GM19468 (cell line): Measurements from ENCODE around the gene ZG16.
"Not testable (repeated sequence)": the region's sequence is repeated elsewhere in the genome, so short reads cannot be mapped to it uniquely, and the experiment has no call there.

Experiments used
- ATAC-seq: cut with Tn5 transposase; IDR thresholded peaks from one replicate; pipeline ENCODE4 v1.9.1; 2021; ENCODE audit warnings: mild to moderate bottlenecking, moderate library complexity, moderate number of reproducible peaks; ENCODE audit not compliant: unreplicated experiment; ENCODE audit errors: extremely low read depth

Gene ZG16

DNA sequence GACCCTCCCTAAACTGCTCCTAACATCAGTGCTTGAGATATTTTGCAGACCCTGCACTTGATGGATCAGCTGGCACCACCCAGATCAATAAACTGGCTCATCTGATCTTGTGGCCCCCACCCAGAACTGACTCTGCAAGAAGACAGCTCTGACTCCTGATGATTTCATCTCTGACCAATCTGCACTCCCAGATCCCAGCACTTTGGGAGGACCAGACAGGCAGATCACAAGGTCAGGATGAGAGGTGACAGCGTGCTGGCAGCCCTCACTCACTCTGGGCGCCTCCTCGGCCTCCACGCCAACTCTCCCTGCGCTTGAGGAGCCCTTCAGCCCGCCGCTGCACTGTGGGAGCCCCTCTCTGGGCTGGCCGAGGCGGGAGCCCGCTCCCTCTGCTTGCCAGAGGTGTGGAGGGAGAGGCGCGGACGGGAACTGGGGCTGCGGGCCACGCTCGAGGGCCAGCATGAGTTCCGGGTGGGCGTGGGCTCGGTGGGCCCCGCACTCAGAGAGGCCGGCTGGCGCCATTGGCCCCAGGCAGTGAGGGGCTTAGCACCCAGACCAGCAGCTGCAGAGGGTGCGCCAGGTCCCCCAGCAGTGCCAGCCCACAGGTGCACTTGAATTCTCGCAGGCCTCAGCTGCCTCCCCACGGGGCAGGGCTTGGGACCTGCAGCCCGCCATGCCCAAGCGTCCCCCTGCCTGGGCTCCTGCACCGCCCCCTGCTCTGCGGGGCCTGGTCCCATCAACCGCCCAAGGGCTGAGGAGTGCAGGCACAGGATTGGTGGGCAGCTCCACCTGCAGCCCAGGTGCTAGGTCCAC lies 29.9 kb upstream of the ZG16 start:
- ATAC-seq = no peak

DNA sequence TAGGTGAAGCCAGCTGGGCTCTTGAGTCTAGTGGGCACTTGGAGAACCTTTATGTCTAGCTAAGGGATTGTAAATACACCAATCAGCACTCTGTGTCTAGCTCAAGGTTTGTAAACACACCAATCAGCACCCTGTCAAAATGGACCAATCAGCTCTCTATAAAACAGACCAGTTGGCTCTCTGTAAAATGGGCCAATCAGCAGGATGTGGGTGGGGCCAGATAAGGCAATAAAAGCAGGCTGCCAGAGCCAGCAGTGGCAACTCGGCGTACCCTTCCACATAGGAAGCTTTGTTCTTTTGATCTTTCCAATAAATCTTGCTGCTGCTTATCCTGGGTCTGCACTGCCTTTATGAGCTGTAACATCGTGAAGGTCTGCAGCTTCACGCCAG lies 29.3 kb upstream of the ZG16 start:
- not testable (repeated sequence) for ATAC-seq

DNA sequence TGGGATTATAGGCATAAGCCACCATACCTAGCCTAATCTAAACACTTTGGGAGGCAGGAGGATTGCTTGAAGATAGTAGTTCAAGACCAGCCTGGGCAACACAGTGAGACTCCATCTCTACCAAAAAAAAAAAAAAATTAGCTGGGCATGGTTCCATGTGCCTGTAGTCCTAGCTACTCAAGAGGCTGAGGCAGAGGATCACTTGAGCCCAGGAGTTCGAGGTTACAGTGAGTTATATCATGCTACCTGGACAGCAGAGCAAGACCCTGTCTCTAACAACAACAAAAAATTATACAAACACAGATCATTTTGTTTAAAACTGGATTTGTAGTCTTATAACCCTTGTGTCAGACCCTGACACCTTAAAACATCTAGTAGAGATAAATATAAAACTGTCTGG lies 24.5 kb upstream of the ZG16 start:
- ATAC-seq = no peak

DNA sequence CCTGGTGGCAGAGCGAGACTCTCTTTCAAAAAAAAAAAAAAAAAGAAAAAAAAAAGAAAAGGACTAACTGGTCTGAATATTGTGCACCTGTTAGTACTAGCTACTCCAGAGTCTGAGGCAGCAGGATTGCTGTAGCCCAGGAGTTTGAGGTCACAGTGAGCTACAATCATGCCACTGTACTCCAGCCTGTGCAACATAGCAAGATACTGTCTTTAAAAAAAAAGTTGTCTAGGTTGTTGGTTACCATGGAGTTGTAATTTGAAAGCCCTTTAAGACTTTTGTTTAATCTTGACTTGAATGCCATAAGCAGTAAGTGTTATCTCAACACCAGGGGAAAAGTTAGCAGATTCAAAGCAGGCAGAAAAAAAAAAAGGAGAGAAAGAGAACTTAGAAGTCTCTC lies 21.4 kb upstream of the ZG16 start:
- ATAC-seq = no peak

DNA sequence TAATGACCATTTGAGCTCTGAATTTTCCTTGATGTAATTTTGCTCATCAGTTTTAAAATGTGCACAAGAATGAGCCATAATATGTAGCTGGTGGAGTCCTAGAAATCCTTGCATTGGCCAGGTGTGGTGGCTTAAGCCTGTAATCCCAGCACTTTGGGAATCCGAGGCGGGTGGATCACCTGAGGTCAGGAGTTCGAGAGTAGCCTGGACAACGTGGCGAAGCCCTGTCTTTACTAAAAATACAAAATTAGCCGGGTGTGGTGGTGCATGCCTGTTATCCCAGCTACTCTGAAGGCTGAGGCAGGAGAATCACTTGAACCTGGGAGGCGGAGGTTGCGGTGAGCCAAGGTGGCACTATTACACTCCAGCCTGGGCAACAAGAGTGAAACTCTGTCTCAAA lies 21.0 kb upstream of the ZG16 start:
- ATAC-seq = not testable (repeated sequence)

DNA sequence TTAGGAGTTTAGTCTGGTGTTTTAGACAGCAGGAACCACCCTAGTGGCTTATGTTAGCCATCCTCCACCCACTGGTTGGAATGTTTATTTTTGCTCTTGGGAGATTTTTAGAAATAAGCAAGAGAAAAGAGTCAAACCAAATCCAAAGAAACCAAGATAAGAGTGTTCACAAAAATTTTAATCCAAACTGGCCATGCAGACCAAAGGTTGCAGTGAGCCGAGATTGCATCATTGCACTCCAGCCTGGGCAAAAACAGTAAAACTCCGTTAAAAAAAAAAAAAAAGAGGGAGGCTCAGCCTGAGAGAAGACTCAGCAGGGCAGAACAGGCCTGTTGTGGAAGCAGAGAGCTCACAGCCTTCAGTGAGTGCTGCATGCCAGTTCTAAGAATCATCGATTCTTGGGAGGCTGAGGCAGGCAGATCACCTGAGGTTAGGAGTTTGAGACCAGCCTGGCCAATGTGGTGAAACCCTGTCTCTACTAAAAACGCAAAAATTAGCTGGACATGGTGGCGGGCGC lies 20.0 kb upstream of the ZG16 start:
- no peak for ATAC-seq

DNA sequence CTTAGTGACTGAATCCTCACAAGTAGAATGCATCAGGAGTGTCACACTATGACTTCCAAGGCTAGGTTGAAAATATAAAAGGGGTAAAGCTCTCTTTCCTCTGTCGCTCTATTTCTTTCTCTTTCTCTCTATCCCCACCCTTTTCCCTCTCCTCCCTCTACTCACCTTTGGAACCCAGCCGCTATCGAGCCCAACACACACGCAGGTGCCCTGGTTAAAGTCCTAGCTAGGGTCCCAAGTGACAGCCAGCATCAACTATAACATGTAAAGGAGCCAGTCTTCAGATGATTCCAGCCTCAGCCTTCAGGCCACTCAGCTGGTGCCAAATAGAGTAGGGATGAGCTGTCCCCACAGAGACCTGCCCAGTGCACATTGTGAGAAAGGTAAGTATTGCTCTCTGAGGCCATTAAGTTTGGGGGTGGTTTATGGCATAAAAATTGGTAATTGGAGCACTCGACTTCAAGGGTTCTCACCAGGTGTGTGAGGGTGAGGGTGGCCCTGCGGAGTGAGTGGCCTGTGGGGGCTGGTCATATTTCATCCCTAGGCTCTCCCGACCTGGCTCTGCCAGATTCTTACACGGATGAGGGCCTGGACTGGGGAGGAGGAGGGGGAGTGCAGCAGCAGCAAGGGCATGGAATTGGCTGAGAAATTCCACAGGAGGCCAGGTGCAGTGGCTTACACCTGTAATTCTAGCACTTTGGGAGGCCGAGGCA lies 17.3 kb upstream of the ZG16 start:
- ATAC-seq = no peak

DNA sequence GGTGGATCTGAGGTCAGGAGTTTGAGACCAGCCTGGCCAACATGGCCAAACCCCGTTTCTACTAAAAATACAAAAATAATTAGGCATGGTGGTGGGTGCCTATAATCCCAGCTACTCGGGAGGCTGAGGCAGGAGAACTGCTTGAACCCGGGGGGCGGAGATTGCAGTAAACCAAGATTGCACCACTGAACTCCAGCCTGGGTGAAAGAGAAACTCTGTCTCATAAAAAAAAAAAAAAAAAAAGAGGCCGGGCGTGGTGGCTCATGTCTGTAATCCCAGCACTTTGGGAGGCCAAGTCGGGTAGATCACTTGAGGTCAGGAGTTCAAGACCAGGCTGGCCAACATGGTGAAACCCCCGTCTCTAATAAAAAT lies 16.8 kb upstream of the ZG16 start:
- ATAC-seq = not testable (repeated sequence)

DNA sequence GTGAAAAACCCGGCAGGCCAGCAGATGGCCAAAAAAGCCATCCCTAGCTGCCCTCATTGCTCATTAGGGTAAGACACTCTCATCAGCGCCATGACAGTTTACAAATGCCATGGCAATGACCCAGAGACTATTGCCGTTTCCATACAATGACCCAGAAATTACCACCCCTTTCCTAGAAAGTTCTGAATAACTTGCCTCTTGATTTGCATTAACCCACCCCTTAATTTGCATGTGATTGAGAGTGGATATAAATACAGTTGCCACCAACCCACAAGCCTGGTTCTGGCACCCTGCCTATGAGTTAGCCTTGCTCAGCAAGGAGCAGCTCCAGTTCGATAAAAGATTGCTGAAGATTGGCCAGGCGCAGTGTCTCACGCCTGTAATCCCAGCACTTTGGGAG lies 16.2 kb upstream of the ZG16 start:
- no peak for ATAC-seq

DNA sequence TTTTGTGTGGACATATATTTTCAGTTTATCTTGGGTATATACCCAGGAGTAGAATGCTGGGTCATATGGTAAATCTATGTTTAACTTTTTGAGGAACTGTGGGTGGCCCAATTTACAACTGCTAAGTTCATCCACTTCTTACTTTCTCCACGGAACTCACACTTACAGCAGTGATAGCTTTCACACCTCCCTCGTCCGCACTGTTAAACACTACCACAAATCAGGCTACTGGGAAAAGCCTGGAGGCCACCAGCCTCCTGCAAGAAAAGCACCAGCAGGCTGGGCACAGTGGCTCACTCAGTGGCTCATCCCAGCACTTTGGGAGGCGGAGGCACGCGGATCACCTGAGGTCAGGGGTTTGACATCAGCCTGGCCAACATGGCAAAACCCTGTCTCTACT lies 14.7 kb upstream of the ZG16 start:
- no peak for ATAC-seq

DNA sequence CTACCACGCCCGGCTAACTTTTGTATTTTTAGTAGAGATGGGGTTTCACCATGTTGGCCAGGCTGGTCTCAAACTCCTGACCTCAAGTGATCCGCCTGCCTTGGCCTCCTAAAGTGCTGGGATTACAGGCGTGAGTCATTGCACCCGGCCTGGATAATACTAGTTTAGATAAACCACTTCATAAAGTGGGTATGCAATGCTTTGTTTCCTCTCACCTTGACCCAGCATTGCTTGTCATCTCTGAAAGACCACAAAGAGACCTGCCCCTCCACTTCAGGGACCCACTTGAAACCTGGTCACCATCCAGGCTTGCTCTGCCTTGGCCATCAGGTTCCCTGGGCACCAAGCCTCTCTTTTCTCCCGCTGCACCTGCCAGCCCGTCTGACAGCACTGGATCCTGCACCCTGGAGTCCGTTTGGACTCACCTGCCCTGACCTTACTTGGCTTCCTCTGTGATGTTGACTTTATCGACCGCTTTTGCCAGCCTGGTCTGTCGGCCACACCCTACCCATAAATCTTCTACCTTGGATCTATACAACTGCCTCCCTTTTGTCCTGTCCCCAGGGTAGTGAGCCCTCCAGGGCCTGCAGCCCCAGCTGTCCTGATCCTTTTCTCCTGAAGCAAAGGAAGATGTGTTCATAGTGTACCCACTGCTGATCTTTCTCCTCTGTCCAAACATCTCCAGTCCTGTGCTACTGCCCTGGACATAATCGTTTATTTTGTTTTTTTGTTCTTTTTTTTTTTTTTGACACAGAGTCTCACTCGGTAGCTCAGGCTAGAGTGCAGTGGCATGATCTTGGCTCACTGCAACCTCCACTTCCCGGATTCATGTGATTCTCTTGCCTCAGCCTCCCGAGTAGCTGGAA lies 12.7 kb upstream of the ZG16 start:
- no peak for ATAC-seq

DNA sequence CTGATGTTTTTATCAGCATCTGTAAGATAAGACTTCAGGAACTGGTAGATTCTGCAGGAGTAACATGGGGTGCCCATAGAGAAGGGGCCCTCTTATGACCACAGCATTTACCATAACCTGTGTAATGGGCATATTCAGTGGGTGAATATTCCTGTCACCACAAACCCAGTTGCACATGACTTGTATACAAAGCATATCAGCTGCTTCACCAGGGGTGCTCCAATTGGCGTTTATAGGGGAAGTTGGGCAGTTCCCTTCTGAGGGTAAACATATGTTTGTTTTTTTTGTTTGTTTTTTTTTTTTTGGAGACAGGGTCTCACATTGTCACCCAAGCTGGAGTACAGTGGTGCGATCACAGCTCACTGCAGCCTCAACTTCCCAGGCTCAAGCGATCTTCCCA lies 11.5 kb upstream of the ZG16 start:
- ATAC-seq = no peak

DNA sequence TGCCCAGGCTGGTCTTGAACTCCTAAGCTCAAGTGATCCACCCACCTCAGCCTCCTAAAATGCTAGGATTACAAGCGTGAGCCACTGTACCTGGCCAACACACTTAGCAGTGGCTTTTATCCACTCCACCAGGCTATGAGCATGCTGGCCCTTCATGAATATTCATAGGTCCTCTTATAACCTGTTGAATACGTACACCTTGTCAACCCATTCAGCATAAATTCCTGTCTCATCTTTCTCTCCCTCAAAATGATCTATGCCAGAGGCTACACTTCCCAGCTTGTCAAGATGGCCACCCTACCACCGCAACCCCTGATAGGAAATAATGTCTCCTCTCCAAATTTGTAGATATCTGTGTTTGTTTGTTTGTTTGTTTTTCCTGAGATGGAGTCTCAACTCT lies 11.0 kb upstream of the ZG16 start:
- ATAC-seq = no peak

DNA sequence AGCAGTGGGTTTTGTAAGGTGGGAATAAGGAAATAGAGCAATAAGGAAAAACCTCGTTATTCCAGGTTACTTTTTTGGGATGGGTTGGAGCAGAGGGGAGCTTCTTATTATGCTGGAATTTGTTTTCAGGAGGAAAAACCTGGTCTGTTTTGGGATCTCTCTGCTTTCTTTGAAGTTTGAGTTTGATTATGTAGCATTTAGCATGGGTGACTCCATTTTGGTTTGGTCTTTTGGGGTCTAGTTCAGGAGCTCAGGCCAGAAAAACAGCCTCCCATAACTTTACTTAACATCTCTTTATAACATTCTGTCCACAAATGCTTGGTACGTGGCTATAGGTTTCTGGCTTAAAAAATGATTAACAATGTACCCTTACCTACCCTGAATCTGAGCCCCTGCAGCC lies 8.5 kb upstream of the ZG16 start:
- ATAC-seq = no peak

DNA sequence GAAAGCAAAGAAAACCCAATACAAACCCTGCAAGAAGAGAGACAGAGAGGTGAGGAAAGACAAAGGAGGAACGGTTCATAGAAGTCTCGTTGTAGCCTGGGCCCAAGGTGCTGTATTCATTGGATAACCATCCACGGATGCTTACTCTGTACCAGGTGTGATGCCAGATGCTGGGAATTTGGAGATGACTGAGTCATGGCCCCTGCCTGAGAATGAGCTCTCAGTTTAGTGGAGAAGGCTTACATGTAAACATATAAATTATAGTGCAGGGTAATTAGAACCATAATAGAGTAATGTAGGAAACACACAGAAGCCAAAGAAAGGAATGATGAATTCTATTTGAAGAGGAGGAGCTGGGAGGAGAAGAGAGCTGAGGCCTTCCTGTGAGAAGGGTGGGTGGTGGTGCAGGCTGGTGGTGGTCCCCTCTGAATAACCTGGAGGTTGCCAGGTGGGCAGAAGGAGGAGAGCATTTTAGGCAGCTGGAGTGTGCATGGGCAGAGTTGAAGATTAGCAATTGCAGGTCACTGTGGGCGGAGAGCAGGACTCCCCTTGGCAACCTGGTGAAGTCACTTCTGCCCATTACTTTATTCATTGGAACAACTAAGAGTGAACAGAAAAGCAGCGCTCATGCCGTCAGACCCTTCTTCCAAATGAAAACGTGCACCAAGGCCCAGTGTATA lies 7.7 kb upstream of the ZG16 start:
- no peak for ATAC-seq

DNA sequence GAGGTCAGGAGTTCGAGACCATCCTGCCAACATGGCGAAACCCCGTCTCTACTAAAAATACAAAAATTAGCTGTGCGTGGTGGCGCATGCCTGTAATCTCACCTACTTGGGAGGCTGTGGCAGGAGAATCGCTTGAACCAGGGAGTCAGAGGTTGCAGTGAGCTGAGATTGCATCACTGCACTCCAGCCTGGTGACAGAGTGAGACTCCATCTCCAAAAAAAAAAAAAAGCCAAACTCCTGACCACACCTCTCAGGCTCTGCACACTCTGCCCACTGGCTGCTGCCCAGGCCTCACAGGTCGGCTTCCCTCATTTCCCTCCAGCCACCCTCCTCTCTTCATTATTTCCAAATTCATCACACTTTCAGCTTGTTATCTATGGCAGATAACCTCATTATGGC lies 5.7 kb upstream of the ZG16 start:
- not testable (repeated sequence) for ATAC-seq

DNA sequence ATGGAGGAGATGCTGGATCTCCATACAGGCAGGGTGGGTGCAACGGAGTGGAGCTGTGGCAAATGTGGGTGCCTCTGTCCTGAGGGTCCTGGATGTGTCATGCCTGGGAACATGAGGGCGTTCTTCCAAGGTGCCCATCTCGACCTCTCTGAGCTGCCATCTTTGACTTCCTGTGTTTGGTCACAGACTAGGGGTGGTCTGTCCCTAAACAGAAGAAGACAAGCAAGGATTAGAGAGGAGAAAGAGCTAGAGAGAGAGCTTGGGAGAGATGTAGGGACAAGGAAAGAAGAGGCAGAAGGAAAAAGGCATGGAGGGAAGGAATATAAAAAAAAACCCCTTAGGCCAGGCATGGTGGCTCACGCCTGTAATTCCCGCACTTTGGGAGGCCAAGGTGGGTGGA lies 3.3 kb upstream of the ZG16 start:
- ATAC-seq = no peak

DNA sequence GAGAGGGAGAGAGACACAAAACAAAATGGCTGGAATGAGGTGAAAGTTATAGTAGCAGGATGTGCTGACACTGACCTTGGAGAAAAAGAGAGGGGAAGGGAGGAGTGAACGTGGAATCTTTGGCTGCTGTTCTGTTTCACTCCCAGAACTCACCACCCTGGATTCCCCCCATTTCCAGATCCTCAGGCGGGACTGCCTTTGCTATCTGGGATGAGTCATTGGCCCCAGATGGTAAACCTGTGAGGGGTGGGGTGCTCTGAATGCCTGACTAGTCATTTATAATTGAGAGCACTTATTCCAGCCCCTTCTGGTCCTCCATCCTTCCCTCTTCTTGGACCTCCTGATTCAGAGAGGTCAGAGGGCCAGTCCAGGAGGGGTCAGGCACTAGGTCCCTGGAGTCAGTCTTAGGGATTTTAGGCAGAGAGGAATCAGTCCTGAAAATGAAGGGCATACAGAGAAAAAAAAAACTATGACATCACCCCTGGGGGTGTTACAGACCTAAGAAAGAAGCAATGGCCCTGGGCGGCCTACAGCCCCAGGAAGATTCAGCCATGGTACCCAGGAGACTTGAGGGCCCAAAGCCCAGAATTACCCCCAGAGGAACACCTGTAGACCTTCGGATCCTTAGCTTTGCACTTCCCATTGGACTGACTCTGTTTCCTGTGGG lies 2.2 kb upstream of the ZG16 start:
- no peak for ATAC-seq

DNA sequence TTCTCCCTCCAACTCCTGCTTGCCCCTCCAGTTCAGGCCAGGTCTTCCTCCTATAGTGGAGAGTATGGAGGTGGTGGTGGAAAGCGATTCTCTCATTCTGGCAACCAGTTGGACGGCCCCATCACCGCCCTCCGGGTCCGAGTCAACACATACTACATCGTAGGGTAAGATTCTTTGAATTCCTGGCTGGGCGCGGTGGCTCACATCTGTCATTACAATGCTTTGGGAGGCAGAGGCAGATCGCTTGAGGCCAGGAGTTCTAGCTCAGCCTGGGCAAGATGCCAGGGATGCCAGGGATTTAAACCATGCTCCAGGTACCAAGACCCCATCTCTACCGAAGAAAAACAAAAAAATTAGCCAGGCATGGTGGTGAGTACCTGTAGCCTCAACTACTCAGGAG lies 1.4 kb downstream of the ZG16 start:
- ATAC-seq = no peak
